Colonic mucosa (tissue), 4 donors: ENCODE measurements around the gene SVOP. TPM values are rescaled to one million over a fixed set of nuclear protein-coding genes. Genes with fewer than 3 reads are reported as not detected.

Experiments used
- DNase-seq: peaks from one replicate; pipeline ENCODE4 v3.0.0-alpha.2; 2020
- H3K27ac ChIP-seq: fragments of 200-600 bp; one replicate; pipeline ENCODE4 v1.8.0; 2021
- H3K27me3 ChIP-seq: fragments of 200-600 bp; one replicate; pipeline ENCODE4 v1.8.0; 2021
- H3K36me3 ChIP-seq: fragments of 200-600 bp; one replicate; pipeline ENCODE4 v1.8.0; 2021
- H3K4me1 ChIP-seq: fragments of 200-600 bp; one replicate; pipeline ENCODE4 v1.8.0; 2021; ENCODE audit warnings: mild to moderate bottlenecking
- H3K4me3 ChIP-seq: fragments of 200-600 bp; one replicate; pipeline ENCODE4 v1.8.0; 2021
- H3K9ac ChIP-seq, 2 donors: one replicate each; pipeline ENCODE4 v1.7.0; 2013; ENCODE audit warnings: control low read depth in 2 of 2, low read depth in 2 of 2, low read length in 2 of 2
- H3K9me3 ChIP-seq: fragments of 200-600 bp; one replicate; pipeline ENCODE4 v1.8.0; 2021
- CTCF ChIP-seq: fragments of 200-600 bp; IDR thresholded peaks from one replicate; pipeline ENCODE4 v1.8.0; 2022; ENCODE audit warnings: antibody characterized with exemption, mild to moderate bottlenecking
- intact Hi-C: fragments of 100-400 bp; cut with DNase I; formaldehyde crosslinking; loops from one replicate; pipeline ENCODE4 v1.14.1; 2022
- total RNA-seq, 2 donors: library from RNA; stranded (reverse); fragmentation: NEBNext Ultra II Directional in 1 of 2; extraction: Animal tissue kit (Norgen Biotek cat#: 25700) in 1 of 2; gene quantifications; one replicate each; pipeline ENCODE4 v1.2.1, GENCODE V29; 2021
- donor health status: healthy.
- donor health status: DM: no; HTN: no; CAD: no.
- donor health status: DM: no; HTN: no; CAD: no.

Gene SVOP
- total RNA-seq, 2 donors from 2014 or later = 0.15 to 0.50 TPM

DNA sequence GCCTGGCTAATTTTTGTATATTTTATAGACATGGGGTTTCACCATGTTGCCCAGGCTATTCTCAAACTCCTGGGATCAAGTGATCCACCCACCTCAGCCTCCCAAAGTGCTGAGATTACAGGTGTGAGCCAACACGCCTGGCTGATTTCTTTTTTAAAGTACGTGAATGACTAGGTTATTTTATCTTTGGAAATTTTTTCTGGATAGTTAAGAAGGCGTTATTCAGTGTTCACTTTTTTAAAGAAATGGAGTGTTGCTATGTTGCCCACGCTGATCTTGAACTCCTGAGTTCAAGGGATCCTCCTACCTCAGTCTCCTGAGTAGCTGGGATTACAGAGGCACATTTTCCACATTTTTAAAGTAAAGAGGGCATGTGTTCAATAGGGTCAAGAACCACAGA, 58.6 kb downstream of the SVOP start:
- H3K9me3 ChIP-seq = no peaks in the 10 kb centered on the region
- no peaks in the 10 kb centered on the region for H3K27me3 ChIP-seq
- no peaks in the 10 kb centered on the region for H3K36me3 ChIP-seq
- no peak overlapping the region for H3K9ac ChIP-seq
- no peak for TF ChIP-seq CTCF
- intact Hi-C loops = no loop called here
- DNase-seq = no peak
- H3K4me1 ChIP-seq = no peaks in the 10 kb centered on the region
- H3K4me3 ChIP-seq = no peak overlapping the region
- no peak overlapping the region for H3K27ac ChIP-seq

GRCh38 chr12:108959748-108960655, 60.9 kb downstream of the SVOP start:
- Histone ChIP-seq H3K36me3 (no peaks in the 10 kb centered on the region), H3K27me3 (no peaks in the 10 kb centered on the region), H3K9me3 (no peaks in the 10 kb centered on the region), H3K27ac (no peak overlapping the region), H3K4me3 (no peak overlapping the region), H3K9ac (no peak overlapping the region), H3K4me1 (no peaks in the 10 kb centered on the region)
- no peak for DNase-seq
- TF ChIP-seq CTCF = no peak
- intact Hi-C loops = loop anchor here (10.0 kb wide), 1 partner anchor 395 kb away; the partner anchor contains the start of genes ISCU and SART3

DNA sequence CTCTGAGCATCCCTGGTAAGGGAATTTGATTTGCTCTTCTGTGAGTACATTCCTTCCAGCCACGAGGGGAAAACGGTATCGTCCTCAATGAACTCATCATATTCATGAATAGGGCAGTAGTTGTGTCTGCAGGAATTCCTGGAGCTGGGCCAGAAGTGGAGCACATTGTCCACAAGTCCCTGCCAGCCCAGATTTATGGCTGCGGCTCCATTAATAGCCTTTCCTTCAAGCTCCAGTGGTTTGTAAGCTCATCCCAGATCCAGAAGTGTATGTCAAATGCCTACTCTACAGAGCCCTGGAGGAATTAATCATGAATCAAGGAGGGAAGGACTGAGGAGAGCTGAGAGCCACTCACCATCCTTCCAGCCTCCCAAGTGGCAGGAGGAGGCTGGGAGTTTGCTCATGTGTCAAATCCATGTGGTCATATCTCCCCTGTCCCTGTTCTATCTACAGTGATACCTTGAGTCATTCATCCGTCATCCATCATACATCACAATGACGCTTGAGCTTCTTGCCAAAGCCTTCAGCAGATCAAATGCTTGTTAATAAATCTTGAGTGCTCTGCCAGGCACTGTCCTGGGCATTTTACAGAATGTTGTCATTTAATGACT, 65.5 kb downstream of the SVOP start:
- Histone ChIP-seq H3K27me3 (no peaks in the 10 kb centered on the region), H3K27ac (no peak overlapping the region), H3K9ac (no peak overlapping the region), H3K4me1 (no peaks in the 10 kb centered on the region), H3K9me3 (no peaks in the 10 kb centered on the region), H3K36me3 (no peaks in the 10 kb centered on the region), H3K4me3 (no peak overlapping the region)
- intact Hi-C loops = loop anchor here (10.0 kb wide), 1 partner anchor 391 kb away; the partner anchor contains the start of genes ISCU and SART3
- no peak for DNase-seq
- TF ChIP-seq CTCF = no peak

DNA sequence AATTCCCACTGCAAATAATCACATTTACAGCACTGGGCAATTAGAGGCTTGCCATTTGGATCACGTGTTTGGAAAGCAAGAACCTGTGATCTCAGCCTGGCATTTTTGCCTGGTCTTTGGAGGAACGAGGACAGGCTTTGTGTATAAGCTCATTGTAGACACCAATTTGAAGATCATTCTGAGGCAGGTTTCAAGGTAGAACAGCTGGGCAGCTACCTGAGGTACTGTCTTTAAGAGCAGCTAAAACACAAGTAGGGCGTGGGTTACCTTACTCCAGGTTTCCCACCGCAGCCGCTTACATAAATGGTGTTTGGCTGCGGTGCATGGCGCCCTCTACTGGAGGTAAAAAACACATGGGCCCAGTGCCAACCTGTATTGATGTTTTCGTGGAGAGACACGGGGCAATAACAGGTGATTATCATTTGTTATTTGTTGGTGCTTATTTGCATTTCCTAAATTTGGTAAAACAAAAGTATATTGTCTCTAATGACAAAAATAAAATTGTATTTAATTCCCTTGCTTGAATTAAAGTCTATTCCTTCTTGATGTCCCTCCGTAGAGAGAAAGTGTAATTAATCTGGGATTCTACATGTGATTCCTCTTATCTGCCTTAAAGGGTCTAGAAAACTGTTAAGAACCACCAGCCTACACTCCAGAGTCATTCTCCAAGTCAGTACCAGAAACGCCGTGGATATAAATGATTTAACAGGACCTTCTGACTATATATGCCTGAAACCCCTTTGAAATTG, 69.7 kb downstream of the SVOP start:
- DNase-seq = peak; percentile 76
- Histone ChIP-seq H3K9ac (no peak overlapping the region), H3K27me3 (no peaks in the 10 kb centered on the region), H3K27ac (no peak overlapping the region), H3K4me3 (no peak overlapping the region), H3K4me1 (no peaks in the 10 kb centered on the region), H3K36me3 (no peaks in the 10 kb centered on the region), H3K9me3 (no peaks in the 10 kb centered on the region)
- TF ChIP-seq CTCF = peak; percentile 91
- intact Hi-C loops = loop anchor here (2.0 to 10.0 kb wide), 3 partner anchors 66 to 386 kb away; partner anchors contain the start of genes ALKBH2, ISCU and SART3

GRCh38 chr12:108949976-108950375, 70.9 kb downstream of the SVOP start:
- DNase-seq = no peak
- no peak overlapping the region for H3K9ac ChIP-seq
- no peaks in the 10 kb centered on the region for H3K9me3 ChIP-seq
- no peaks in the 10 kb centered on the region for H3K27me3 ChIP-seq
- TF ChIP-seq CTCF = no peak
- intact Hi-C loops = loop anchor here (2.0 to 10.0 kb wide), 3 partner anchors 65 to 385 kb away; partner anchors contain the start of genes ALKBH2, ISCU and SART3
- no peak overlapping the region for H3K4me3 ChIP-seq
- H3K4me1 ChIP-seq = no peaks in the 10 kb centered on the region
- H3K36me3 ChIP-seq = no peaks in the 10 kb centered on the region
- no peak overlapping the region for H3K27ac ChIP-seq
